ENCODE results near the gene ZSCAN9. TPM values are rescaled to one million over a fixed set of nuclear protein-coding genes. Genes with fewer than 3 reads are reported as not detected.

Gene ZSCAN9
- total RNA-seq, 1 donor from 2014 or later: 12.5 TPM

DNA sequence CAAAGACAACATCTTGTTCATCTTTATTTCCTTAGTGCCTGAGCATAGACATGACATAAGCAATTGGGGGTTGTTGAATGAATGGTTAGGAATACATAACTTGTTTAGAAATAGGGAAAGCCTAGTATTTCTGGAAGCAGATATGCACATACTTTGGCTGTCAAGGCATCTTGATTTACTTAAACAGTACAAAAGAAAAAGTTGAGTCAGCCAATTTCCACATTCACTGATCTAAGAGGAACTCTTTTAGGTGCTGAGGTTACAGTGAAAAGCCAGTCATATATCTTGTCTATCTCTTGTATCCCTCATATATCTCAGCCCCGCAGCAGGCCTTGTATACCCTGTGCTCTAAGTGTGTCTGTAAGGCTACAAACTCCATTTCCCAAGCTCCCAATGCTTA is 15.4 kb downstream of the ZSCAN9 start:
- no peak for DNase-seq (ENCODE audit: low read depth)
- no peak for TF ChIP-seq CTCF (conservative IDR thresholded peaks at IDR 0.05; ENCODE audit: low read depth, low read length)
- H3K4me3 ChIP-seq (ENCODE audit: low read depth, low read length): no peak overlapping the region

- TF ChIP-seq CTCF (conservative IDR thresholded peaks at IDR 0.05; ENCODE audit: low read depth, low read length): no peak
- no peak for DNase-seq (ENCODE audit: low read depth)
- H3K4me3 ChIP-seq (ENCODE audit: low read depth, low read length): no peak overlapping the region
Measured at GRCh38 chr6:28243946-28244345, 18.9 kb downstream of the ZSCAN9 start.

DNA sequence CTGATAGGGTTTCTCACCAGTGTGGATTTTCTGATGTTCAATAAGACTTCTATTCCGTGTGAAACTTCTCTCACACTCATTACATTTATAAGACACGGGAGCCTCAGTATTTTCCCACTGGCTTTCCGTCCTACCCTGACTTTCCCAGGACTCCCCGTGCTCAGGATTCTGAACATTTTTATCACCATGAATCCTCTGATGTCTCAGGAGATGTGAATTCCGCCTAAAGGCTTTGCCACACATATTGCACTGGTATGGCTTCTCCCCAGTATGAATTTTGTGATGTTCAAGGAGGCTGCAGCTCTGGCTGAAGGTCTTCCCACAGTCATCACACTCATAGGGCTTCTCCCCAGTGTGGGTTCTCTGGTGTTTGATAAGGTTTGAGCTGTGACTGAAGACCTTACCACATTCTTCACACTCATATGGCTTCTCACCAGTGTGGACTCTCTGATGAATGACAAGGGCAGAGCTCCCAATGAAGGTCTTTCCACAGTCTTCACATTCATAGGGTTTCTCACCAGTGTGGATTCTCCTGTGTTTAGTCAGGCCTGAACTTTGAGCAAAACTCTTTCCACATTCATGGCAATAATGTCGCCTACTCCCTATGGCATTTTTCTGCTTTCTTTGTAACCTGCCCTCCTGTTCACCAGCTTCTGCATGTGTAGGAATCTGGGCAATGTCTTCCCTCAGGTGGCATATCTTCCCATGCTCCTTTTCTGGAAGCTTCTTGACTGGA is 20.3 kb downstream of the ZSCAN9 start:
- DNase-seq (ENCODE audit: low read depth): no peak
- H3K4me3 ChIP-seq (ENCODE audit: low read depth, low read length): no peak overlapping the region
- no peak for TF ChIP-seq CTCF (conservative IDR thresholded peaks at IDR 0.05; ENCODE audit: low read depth, low read length)

- no peak for TF ChIP-seq CTCF (conservative IDR thresholded peaks at IDR 0.05; ENCODE audit: low read depth, low read length)
- H3K4me3 ChIP-seq (ENCODE audit: low read depth, low read length): no peak overlapping the region
- no peak for DNase-seq (ENCODE audit: low read depth)
Measured at GRCh38 chr6:28248916-28249315, 23.8 kb downstream of the ZSCAN9 start.

DNA sequence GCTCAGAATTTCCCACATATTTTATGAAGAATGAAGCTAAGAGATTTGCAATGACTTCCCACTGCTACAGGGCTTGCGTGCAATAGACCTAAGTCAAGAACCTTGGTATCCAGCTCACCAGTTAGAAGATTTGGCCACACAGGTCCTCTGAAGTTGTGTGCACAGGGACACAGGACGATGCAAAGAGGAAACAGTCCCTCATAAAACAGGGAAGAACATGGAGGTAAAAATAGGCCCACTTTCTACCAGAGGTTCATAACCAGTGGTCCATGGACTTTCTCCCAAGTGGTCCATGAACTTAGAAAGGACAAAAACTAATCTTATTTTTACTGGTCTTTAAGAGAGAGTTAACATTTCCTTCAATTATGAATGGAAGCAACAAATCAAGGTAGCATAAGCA is 25.7 kb downstream of the ZSCAN9 start:
- TF ChIP-seq CTCF (conservative IDR thresholded peaks at IDR 0.05; ENCODE audit: low read depth, low read length): no peak
- DNase-seq (ENCODE audit: low read depth): no peak
- H3K4me3 ChIP-seq (ENCODE audit: low read depth, low read length): peak overlapping the region; percentile 89

DNA sequence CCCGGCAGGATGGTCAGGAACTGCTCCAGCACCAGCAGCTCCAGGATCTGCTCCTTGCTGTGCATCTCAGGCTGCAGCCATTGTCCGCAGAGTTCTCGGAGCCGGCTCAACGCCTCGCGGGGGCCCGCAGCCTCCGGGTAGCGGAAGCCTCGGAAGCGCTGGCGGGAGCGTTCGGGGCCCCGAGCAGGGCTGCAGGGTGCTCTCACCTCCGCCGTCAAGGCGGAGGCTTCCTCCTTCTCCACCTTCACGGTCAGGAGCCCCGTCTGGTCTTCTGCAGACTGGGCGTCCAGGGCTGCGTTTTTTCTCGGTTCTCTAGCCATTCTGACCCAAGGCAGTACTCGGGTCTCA is 26.6 kb downstream of the ZSCAN9 start:
- DNase-seq (ENCODE audit: low read depth): no peak
- TF ChIP-seq CTCF (conservative IDR thresholded peaks at IDR 0.05; ENCODE audit: low read depth, low read length): no peak

More for the DNA sequence above, 26.6 kb downstream of the ZSCAN9 start:
- peak overlapping the region; percentile 89 for H3K4me3 ChIP-seq (ENCODE audit: low read depth, low read length)
